DOHH2 (cell line): ENCODE results near the gene BPI.

Experiments
- EZH2phosphoT487 ChIP-seq: fragments of 200-600 bp; sonication (generic); IDR thresholded peaks from 2 replicates; pipeline ENCODE4 v1.6.1; 2017; ENCODE audit warnings: borderline replicate concordance, mild to moderate bottlenecking, antibody characterized with exemption, low read length, moderate library complexity, mixed read lengths
- TF ChIP-seq, protein P1 (sequence below): fragments of 200-600 bp; sonication (generic); IDR thresholded peaks from one replicate; pipeline ENCODE4 v1.5.1; 2014; ENCODE audit warnings: antibody characterized with exemption, mild to moderate bottlenecking, low read depth, low read length; ENCODE audit not compliant: poor library complexity, severe bottlenecking

DNA sequence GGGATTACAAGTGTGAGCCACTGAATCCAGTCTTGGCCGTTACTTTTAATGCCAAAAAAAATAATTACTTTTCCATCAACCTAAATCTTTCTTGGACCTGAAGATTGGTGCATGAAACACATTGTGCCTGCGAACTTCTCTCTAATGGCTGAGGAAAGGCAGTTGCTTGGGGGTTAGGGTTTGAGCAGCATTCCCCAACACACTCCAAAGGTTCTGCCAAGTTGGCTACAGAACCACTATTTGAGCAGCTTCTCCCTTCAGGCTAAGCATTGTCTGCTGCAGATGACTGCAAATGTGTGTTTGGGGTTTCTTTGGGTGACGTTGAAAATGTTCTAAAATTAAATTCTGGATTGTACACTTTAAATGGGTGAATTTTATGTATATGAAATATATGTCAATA lies 36.0 kb downstream of the BPI start:
- TF ChIP-seq, protein P1, sequence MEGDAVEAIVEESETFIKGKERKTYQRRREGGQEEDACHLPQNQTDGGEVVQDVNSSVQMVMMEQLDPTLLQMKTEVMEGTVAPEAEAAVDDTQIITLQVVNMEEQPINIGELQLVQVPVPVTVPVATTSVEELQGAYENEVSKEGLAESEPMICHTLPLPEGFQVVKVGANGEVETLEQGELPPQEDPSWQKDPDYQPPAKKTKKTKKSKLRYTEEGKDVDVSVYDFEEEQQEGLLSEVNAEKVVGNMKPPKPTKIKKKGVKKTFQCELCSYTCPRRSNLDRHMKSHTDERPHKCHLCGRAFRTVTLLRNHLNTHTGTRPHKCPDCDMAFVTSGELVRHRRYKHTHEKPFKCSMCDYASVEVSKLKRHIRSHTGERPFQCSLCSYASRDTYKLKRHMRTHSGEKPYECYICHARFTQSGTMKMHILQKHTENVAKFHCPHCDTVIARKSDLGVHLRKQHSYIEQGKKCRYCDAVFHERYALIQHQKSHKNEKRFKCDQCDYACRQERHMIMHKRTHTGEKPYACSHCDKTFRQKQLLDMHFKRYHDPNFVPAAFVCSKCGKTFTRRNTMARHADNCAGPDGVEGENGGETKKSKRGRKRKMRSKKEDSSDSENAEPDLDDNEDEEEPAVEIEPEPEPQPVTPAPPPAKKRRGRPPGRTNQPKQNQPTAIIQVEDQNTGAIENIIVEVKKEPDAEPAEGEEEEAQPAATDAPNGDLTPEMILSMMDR: no peak
- no peak for TF ChIP-seq EZH2phosphoT487
